ENCODE results near the gene P3H2. TPM values are rescaled to one million over a fixed set of nuclear protein-coding genes. Genes with fewer than 3 reads are reported as not detected.
"Not testable (repeated sequence)": the region's sequence is repeated elsewhere in the genome, so short reads cannot be mapped to it uniquely, and the experiment has no call there.

P3H2 gene
- polyA plus RNA-seq, 1 experiment: 32.6 TPM

- no peak overlapping the region for H3K27ac ChIP-seq (ENCODE audit: low read depth, low read length)
- no peaks in the 10 kb centered on the region for H3K27me3 ChIP-seq (ENCODE audit: control insufficient read depth, insufficient read depth, low read length)
- no peak overlapping the region for H3K4me3 ChIP-seq (ENCODE audit: low read depth, low read length)
- peaks cover 3% of the 10 kb centered on the region; the same call in 1 of the 2 replicates for H3K9me3 ChIP-seq (ENCODE audit: control insufficient read depth, insufficient read depth, low read length)
- ChIA-PET CTCF (no interaction called here), POLR2A (no interaction called here)
- no peak for DNase-seq (ENCODE audit: low read depth, low spot score)
- no peak for TF ChIP-seq CTCF (IDR thresholded peaks at IDR 0.05; ENCODE audit: low read depth, low read length)
Observed at GRCh38 chr3:190166948-190167347, 46.3 kb upstream of the P3H2 start.

GRCh38 chr3:190165253-190165652 lies 44.6 kb upstream of the P3H2 start:
- no peaks in the 10 kb centered on the region for H3K27me3 ChIP-seq (ENCODE audit: control insufficient read depth, insufficient read depth, low read length)
- H3K27ac ChIP-seq (ENCODE audit: low read depth, low read length): no peak overlapping the region
- ChIA-PET POLR2A (no interaction called here), CTCF (no interaction called here)
- peaks cover 3% of the 10 kb centered on the region; the same call in 1 of the 2 replicates for H3K9me3 ChIP-seq (ENCODE audit: control insufficient read depth, insufficient read depth, low read length)
- no peak overlapping the region for H3K4me3 ChIP-seq (ENCODE audit: low read depth, low read length)
- DNase-seq (ENCODE audit: low read depth, low spot score): no peak
- TF ChIP-seq CTCF (IDR thresholded peaks at IDR 0.05; ENCODE audit: low read depth, low read length): no peak

- CTCF ChIA-PET; H3K4me3 ChIP-seq (ENCODE audit: low read depth, low read length); POLR2A ChIA-PET; H3K9me3 ChIP-seq (ENCODE audit: control insufficient read depth, insufficient read depth, low read length); H3K27ac ChIP-seq (ENCODE audit: low read depth, low read length); DNase-seq (ENCODE audit: low read depth, low spot score); H3K27me3 ChIP-seq (ENCODE audit: control insufficient read depth, insufficient read depth, low read length): not testable (repeated sequence)
Observed at GRCh38 chr3:190162013-190162412, 41.3 kb upstream of the P3H2 start.

- ChIA-PET POLR2A (no interaction called here), CTCF (no interaction called here)
- H3K27ac ChIP-seq (ENCODE audit: low read depth, low read length): no peak overlapping the region
- no peak for DNase-seq (ENCODE audit: low read depth, low spot score)
- no peak for TF ChIP-seq CTCF (IDR thresholded peaks at IDR 0.05; ENCODE audit: low read depth, low read length)
- H3K4me3 ChIP-seq (ENCODE audit: low read depth, low read length): no peak overlapping the region
- H3K9me3 ChIP-seq (ENCODE audit: control insufficient read depth, insufficient read depth, low read length): peaks cover 3% of the 10 kb centered on the region; the same call in 1 of the 2 replicates
- H3K27me3 ChIP-seq (ENCODE audit: control insufficient read depth, insufficient read depth, low read length): no peaks in the 10 kb centered on the region
Observed at GRCh38 chr3:190159902-190160435, 39.3 kb upstream of the P3H2 start.

- no peak for DNase-seq (ENCODE audit: low read depth, low spot score)
- no peaks in the 10 kb centered on the region for H3K27me3 ChIP-seq (ENCODE audit: control insufficient read depth, insufficient read depth, low read length)
- ChIA-PET CTCF (no interaction called here), POLR2A (no interaction called here)
- no peak overlapping the region for H3K4me3 ChIP-seq (ENCODE audit: low read depth, low read length)
- H3K9me3 ChIP-seq (ENCODE audit: control insufficient read depth, insufficient read depth, low read length): peaks cover 3% of the 10 kb centered on the region; the same call in 1 of the 2 replicates
- TF ChIP-seq CTCF (IDR thresholded peaks at IDR 0.05; ENCODE audit: low read depth, low read length): no peak
- no peak overlapping the region for H3K27ac ChIP-seq (ENCODE audit: low read depth, low read length)
Observed at GRCh38 chr3:190158261-190158660, 37.6 kb upstream of the P3H2 start.

GRCh38 chr3:190155752-190156151 lies 35.1 kb upstream of the P3H2 start:
- POLR2A ChIA-PET: no interaction called here
- Histone ChIP-seq H3K4me3 (ENCODE audit: low read depth, low read length) (no peak overlapping the region), H3K27ac (ENCODE audit: low read depth, low read length) (no peak overlapping the region), H3K9me3 (ENCODE audit: control insufficient read depth, insufficient read depth, low read length) (no peaks in the 10 kb centered on the region), H3K27me3 (ENCODE audit: control insufficient read depth, insufficient read depth, low read length) (no peaks in the 10 kb centered on the region)
- CTCF ChIA-PET: no interaction called here
- TF ChIP-seq CTCF (IDR thresholded peaks at IDR 0.05; ENCODE audit: low read depth, low read length): no peak
- DNase-seq (ENCODE audit: low read depth, low spot score): no peak

Data from AG04450 (cell line).